Pons (tissue), 1 donor: Measurements from ENCODE around the gene EPS8.

Experiments
- DNase-seq: peaks from one replicate; pipeline ENCODE4 v3.0.0-alpha.2; 2016; ENCODE audit warnings: low spot score

The EPS8 gene

DNA sequence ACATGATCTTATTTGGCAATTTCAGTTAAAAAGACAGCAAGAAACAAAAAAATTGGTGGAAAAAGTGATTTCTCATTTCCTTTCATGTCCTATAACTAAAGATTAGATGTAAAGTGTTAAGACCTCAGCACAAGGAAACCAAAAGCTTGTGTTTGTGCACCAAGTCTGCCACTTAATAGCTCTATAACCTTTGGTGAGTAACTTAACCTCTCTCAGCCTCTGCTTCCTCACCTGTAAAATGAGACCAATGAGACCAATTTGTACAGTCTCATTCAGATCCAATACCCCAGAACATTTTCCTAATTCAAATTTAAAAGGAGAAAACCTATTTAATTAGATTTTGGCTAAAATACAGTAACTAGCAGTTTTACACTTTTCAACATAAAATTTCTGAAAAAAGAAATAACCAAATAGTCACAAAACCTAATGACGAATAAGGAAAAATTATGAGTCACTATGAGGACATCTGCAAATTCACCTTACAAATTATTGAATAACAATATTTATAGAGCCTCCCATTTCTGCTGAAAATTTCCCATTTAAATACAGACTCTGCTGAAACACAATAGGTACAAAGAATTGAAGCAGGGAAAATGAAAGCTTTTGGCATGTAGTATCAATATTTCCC, 71.1 kb downstream of the EPS8 start:
- no peak for DNase-seq

DNA sequence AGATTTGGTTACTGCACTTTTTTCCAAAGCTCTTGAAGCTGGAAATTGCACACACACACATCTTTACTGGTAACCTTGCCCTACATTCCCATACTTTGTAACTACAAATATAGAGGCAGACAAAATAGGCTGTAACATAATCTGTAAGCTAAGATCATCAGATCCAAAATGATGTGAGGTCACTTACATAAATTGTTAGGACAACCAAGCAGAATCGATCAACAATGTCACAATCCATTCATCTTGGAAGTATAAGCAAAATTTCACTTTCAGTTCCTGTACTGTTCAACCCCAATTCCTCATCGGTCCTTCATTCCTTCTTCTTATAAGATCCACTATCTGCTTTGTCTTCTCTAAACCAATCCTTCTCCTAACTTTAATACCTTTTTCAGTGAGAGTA, 72.6 kb downstream of the EPS8 start:
- no peak for DNase-seq

GRCh38 chr12:15714256-15714655, 74.9 kb downstream of the EPS8 start:
- DNase-seq = no peak

- no peak for DNase-seq
Observed at GRCh38 chr12:15712823-15713660, 76.1 kb downstream of the EPS8 start.

GRCh38 chr12:15712160-15712559, 77.0 kb downstream of the EPS8 start:
- no peak for DNase-seq

DNA sequence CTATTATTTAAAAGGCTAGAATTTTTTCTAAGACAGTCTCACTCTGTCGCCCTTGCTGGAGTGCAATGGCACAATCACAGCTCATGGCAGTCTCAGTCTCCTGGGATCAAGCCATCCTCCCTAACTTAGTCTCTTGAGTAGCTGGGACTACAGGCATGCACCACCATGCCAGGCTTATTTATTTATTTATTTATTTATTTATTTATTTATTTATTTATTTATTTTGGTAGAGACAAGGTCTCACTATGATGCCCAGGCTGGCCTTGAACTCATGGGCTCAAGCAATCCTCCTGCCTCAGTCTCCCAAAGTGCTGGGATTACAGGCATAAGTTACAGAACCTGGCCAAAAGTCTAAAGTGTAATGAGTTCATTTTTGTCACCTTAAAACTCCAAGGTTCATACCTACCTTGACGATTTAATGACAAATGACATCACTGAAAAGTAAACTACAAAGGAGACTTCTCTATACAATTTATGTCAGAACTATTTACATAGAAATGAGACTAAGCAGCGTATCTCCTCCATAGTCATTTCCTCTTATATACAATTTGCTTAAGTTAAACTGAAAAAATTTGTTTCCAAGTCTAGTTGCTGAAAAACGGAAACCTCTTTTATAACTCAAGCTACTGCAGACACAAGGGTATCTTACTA, 78.2 kb downstream of the EPS8 start:
- no peak for DNase-seq

DNA sequence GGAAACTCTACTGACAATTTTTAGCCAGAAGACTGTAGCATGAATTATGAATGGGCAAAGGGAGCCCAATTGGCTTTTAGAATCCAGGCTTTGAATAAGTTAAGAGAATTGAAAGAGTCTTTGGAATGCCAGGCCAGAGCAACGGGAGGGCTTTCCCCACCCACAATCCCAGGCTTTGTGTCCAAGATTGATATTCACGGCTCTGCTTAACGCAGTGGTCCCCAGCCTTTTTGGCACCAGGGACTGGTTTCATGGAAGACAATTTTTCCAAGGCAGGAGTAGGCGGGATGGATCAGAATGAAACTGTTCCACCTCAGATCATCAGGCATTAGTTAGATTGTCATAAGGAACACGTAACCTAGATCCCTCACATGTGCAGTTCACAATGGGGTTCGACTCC, 79.6 kb downstream of the EPS8 start:
- no peak for DNase-seq

- DNase-seq = no peak
Observed at GRCh38 chr12:15708396-15709076, 80.7 kb downstream of the EPS8 start.

DNA sequence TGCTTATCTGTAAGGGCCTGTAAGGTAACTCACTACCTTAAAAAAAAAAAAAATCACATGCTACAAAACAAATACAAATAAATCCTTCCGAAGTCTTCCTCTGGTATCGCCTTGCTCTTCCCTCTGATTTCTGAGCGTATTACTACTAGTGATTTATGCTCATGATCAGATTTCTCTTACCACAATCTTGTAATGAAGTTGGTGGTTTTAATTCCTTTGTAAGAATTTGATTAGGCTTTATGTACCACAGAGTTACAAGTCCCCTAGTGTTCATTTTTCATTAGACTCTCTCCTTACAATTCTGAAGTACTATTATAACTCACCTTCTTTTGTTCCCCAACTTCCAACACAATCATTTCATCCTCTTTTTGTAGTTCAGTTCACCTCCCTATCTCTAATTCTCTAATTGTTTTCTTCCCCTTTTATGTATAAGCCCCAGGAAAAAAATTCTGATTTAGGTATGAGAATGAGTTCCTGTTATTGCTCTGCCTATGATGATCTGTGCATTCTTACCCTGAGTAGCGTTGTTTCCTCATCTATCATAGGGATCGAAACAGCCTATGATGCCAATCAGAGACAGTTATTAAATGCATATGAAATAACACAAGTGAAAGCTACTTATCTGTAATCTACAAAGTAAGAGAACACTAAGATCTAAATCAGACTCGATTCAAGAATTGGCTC, 81.5 kb downstream of the EPS8 start:
- no peak for DNase-seq

DNA sequence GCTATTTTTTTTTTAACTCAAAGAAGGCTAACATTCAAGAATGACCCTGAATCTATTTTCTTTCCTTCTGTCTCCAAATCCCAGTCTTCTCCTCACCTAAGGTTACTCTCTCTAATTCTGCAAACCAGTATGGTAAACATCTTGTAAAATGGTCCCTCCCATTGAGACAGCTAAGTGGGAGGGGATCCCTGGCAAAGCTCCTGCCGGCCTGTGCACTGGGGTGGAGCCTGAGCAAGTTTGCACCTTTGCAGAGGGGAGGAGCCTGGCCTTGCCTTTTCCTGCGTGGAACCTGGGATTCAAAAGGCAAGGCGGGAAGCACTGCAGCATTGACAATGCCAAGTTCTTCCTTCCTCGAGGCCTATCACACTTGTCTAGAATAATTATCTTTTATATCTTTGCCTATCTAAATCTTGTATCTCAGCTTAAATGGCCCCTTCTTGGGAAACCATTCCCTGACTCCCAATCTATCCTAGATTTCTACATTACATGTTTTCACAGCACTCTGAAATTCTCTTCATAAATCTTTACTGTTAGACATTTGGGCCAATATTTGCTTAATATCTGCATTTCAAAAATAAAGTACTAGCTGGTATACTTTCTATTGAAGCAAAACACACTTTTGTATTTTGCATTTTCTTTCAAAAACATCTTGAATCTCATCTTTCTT, 83.0 kb downstream of the EPS8 start:
- no peak for DNase-seq

DNA sequence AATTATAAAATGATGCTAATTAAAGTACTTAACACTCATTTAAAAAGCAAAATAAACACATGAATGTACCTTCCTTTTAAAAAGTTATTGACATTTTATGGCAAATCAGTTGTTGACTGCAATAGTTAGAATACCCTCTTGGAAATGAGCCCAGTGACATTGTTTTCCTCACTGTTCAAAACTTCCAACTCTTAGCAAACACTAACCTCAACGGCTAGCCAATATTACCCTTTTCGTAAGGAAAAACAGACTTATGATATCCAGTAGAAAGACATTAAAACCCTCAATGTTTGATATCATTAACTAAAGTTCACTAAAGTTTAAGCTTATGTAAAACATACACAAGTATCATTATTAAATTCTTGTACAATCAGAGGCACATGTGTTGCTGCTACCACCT, 83.6 kb downstream of the EPS8 start:
- no peak for DNase-seq

DNA sequence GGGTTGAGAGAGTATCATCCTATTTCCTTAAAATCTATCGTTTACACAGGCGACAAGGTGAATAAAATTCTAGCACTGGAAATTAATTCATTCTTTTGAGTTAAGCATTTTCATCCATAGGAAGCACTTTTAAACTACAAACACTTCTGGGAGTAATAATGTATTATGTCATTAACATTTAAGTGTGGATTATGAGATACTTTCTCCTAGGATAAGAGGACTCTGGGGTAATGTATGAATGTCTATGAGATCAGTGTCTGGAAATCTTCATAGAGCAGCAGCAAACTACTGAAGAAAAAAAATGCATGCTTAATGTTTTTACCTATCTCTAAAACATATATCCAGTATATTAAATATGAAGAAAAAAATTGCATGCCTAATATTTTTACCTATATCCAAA, 86.9 kb downstream of the EPS8 start:
- DNase-seq = no peak

DNA sequence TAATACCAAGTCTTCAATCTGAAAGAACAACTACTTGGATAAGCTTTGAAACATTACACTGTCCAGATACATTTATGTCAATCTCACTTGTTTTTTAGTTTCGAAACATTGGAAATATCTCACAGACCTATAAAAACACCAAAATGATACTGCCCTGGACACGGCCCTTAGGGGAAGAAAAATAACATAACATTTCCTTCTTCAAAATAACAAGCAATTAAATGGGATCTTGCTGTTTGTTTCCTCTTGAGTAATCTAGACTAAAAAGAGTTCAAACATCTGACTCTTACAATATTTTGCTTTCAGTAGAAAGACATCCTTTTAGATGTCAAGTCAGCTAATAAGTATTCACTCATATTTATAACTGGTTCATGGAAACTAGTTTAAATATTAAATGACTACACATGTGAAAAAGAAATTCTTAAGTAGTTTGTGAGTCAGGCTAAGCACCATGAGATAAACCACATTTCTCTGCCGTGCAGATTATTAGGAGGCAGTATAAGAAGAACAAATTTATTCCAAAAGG, 87.5 kb downstream of the EPS8 start:
- DNase-seq = peak; percentile 54

DNA sequence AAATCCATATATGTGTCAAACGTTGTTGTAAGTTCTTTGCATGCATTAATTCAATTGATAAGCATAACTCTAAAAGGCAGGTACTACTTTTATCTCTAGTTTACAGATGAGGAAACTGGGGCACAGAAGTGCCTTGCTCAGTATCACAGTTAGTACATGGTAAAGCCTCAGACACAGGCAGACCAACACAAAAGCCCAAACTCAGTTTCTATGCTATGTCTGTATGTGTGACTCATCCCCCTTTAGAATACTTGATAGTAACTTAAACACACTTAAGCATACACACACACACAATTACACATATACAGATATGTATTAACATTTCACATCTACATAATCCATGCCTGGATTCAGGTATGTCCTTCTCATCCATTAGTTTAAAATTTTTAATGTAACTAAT, 88.0 kb downstream of the EPS8 start:
- DNase-seq = no peak

DNA sequence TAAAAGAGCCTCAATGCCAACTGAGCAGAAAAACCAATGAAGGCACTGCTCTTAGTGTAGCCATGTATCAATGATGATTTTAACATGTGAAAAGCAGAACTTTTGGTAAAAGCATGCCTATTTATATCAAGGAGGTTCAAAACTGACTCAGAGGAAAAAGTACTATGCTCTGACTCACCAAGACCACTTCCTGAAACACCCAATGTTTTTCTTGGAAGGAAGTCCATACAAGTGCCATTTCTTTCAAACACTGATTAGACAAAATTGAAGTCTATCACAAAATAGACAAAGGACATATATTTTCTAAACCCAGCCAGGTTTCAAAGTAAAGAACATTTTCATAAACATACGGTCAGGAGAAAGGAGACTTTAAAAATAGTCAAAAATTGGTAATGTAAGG, 88.6 kb downstream of the EPS8 start:
- DNase-seq = peak; percentile 74

DNA sequence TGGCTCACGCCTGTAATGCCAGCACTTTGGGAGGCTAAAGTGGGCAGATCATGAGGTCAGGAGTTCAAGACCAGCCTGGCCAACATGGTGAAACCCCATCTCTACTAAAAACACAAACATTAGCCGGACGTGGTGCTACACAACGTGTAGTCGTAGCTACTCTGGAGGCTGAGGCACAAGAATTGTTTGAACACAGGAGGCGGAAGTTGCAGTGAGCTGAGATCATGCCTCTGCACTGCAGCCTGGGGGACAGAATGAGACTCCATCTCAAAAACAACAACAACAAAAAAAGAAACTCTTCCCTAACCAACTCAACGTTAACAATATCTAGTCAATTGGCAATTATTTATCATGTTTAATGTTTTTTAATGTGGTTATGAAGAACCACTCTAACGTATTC, 89.3 kb downstream of the EPS8 start:
- DNase-seq = no peak

- DNase-seq = no peak
Observed at GRCh38 chr12:15698377-15698871, 90.8 kb downstream of the EPS8 start.

DNA sequence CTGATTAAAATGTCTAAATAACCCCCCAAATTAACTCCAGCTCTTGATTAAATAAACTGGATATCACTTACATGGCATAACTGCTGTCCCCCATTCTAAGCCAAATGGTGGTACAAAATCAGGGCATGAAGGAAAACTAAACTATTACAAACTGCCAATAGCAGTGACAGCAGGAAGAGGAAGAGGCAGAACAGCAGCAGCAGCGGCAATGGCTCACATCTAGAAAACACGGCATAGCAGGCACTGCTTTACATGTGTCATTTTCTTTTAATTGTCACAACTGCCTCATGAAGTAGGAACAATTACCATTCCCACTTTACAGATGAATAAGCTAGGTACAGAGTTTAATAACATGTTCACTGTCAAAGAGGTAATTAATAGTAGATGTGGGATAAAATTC, 92.0 kb downstream of the EPS8 start:
- DNase-seq = no peak

GRCh38 chr12:15693228-15693911, 95.8 kb downstream of the EPS8 start:
- DNase-seq = no peak

DNA sequence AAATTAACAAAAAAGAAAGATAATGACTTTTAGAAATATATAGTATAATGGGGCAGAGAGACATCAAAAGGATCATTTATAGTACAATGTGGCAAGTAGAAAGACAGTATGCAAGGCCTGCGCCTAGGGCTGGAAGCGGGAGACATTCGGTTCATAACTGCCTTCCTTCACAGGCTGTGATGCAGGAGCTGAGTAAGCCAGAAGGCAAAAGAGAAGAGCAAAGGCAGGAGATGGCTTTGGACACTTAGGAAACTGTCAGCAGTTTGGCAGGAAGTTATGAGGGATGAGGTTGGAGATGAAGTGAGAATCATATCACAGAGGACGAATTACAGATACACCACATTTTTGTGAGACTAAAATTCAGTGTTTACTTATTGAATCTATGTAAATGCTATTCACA, 97.8 kb downstream of the EPS8 start:
- no peak for DNase-seq

DNA sequence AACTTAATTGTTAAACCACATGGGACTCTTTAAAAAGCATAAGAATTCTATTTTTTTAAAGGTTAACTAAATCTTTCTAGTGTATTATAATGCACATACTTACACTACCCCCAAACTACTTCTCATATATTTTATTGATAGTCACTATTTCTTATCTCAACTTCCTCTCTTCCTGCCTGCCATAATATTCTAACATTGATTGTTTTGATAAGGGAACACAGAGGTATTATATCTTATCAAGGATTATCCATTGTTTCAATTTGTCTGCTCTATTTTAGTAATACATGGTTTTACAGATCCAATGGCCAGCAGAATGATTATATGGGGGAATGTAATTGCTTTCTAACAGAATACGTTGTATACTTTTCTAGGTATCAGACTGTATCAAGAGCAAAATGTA, 98.9 kb downstream of the EPS8 start:
- no peak for DNase-seq
